ENCODE data around the gene MAD1L1.
"Not testable (repeated sequence)": the region's sequence is repeated elsewhere in the genome, so short reads cannot be mapped to it uniquely, and the experiment has no call there.

Gene MAD1L1

DNA sequence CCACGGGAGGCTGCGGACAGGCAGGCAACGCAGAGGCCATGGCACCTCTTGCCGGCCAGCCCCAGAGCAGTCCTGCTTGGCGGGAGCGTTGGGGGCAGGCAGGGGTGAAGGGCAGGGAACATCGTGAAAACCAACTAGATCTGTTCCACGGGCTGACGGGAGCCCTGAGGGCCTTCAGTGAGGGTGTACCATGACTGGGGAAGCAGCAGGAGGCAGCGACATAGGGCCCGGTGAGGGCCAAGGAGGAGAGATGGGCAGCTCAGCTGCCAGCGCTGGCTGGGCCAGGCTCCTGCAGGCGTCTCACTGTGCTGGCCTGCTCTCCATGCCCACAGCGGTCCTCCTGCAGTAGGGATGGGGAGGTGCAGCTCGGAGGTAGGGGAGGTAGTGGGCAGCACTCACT is 366.1 kb downstream of the MAD1L1 start:
- no peak for FAIRE-seq

DNA sequence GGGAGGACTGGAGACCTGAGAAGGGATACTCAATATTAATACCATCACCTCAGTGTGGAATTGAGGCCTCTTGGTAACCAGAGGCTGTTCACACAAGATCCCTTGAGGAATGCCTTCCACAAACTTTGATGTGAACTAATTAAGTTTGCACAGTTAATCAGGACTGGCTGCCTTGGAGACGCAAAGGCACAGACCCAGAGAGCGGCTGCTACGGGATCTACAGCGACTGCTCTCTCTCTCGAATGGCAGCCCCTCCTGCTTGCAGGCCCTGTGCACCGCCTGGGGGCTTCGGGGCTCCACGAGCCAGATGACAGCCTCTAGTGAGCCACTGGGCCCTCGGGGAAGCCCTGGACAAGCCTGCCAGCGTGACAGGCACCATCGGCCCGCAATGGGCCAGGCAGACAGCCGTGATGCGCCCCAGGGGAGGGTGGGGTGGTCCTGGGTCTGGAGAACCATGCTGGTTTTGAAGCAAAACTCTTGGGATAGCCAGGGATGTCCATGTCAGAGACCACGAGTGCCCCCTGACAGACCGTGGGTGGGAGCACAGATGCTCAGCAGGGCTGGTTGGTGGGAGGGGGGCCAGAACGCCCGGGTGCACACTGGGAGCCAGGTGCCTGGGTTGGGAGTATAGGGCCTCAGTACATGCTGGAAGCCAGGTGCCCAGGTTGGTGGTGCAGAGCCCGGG is 367.0 kb downstream of the MAD1L1 start:
- FAIRE-seq, result no peak

- FAIRE-seq, result no peak
These were observed 367.7 kb downstream of the MAD1L1 start for GRCh38 chr7:1865000-1865555.

DNA sequence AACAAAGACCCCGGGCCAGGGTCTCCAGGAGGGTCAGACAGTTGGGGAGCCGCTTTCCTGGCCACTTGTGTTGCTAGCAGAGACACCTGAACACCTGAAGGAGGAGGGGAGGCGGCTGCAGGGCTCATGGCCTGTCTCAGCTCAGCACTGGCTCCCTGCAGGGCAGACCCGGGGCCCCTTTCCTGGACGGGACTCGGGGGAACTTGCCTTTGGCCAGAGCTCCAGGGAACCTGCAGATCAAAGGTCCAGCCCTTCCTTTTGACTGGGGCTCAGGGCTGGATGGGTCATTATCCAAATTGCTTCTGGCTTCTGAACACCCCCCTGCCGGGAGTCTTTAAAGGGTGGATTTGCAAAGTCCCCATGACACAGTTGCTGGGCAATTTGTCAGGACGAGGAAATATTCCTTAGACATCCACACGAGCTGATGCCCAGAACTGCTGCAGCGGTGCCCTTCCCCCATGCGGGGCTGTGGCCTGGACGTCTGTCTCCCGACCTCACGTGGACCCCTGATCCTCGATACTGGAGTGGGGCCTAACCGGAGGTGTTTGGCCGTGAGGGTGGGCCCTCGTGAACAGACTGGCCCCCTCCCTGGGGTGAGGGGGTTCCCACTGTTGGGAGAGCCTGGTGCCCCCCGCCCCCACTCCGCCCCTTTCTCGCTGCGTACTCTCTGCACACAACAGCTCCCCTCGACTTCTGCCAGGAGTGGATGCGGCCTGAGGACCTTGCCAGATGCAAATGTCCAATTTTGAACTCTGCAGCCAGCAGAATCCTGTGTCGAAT is 368.4 kb downstream of the MAD1L1 start:
- FAIRE-seq, result no peak

DNA sequence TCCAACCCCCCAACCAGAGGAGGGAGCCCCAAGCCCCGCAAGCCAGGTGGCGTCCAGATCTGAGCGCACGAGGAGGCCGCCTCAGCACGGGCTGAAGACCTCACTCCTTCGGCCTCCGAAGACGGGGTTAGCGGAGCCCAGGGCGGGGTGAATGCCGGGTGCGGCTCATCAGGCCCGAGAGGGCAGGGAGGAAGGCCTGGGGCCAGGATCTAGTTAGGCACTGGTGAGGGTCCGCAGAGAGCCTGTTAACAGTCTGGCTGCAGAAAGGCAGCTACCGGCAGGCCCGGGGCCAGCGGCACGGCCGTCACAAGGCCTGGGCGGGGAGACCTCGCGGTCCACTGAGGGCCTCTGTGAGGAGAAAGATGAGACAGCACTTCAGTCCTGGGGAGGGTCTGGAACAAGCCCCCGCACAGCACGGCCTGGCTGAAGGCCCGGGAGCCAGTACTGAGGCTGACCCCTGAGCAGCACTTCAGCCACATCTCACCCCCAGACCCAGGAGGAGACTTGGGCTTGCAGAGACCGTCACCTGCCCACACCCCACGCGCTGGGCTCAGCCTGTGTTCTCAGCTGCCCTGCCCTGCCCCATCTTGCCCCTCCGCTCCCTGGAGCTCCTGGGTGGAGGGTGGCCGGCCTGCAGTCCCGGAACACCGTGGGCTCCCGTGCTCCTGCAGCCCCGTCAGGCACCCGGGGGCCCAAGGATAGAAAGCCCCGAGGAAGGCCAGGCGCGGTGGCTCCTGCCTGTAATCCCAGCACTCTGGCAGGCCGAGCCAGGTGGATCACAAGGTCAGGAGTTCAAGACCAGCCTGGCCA is 369.4 kb downstream of the MAD1L1 start:
- no peak for FAIRE-seq

- FAIRE-seq, result no peak
These were observed 370.2 kb downstream of the MAD1L1 start for GRCh38 chr7:1862560-1862959.

- FAIRE-seq, result no peak
These were observed 370.8 kb downstream of the MAD1L1 start for GRCh38 chr7:1861799-1862458.

DNA sequence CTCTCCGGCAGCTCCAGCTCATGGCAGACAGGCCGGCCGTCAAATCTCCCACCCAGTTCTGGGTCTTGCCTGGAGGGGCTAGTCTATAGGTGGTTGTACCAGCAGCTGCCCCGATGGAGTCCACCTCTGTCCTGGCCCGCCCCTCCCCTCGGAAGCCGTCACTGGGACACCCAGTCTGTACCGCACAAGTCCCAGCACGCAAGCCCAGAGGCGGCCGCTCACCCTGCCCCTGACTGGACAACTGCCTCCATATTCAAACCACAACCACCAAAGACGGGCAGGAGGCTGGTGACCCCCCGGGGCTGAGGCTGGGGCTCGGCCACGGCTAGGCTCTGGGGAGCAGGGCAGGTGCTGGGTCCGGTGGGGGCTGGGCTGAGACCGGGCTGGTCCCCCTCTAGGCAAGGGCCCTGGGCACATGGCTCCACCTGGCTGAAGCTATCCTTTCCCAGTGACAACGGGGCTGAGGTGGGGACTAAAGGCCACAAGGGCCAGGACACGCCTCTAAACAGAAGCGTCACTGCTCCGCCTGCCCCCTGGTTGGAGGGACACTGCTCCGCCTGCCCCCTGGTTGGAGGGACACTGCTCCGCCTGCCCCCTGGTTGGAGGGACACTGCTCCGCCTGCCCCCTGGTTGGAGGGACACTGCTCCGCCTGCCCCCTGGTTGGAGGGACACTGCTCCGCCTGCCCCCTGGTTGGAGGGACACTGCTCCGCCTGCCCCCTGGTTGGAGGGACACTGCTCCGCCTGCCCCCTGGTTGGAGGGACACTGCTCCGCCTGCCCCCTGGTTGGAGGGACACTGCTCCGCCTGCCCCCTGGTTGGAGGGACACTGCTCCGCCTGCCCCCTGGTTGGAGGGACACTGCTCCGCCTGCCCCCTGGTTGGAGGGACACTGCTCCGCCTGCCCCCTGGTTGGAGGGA is 371.6 kb downstream of the MAD1L1 start:
- FAIRE-seq, result not testable (repeated sequence)

GRCh38 chr7:1859266-1860035 is 373.3 kb downstream of the MAD1L1 start:
- FAIRE-seq, result no peak

- FAIRE-seq, result no peak
These were observed 374.1 kb downstream of the MAD1L1 start for GRCh38 chr7:1858435-1859265.

DNA sequence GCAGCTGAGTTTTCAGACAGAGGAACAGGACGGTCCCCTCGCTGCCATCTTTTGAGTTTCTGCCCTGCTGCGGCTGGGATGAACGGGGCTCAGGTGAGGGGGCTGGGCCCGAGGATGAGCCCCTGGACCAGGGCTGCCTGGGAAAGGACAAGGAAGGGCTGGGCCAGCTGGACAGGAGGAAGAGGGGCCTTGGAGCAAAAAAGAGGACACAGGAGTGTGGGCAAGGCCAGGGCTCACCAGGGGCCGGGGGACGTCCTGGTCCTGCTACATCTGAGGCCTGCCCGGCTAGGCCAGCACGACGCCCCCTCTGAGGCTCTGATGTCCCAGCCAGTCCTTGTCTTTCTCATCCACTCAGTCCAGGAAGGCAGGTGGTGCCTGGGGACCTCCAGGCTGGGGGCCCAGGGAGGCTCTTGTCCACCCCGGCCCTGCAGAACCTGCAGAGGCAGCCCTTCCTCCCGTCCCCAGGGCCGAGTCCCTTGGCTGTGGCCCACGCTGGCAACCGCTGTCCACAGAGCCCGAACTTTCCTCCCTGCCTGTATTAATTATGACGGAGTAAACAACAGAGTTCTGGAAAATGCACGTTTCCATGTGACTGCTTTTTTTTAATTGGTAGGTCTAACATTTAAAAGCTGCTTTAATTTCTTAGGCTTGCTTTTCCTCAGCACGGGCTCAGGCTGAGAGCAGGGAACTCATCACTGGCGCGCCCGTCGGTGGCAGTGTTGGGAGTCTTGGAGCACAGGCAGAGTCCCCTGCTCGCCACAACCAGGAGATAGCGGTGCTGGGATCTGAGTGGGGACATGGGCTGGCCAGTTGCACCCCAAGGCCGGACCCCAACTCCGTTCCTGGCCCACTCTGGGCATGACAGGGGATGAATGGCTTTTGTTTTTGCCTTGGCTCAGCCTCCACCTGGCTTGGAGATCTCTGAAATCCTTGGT is 375.0 kb downstream of the MAD1L1 start:
- FAIRE-seq, result no peak

- no peak for FAIRE-seq
These were observed 375.8 kb downstream of the MAD1L1 start for GRCh38 chr7:1856888-1857441.

DNA sequence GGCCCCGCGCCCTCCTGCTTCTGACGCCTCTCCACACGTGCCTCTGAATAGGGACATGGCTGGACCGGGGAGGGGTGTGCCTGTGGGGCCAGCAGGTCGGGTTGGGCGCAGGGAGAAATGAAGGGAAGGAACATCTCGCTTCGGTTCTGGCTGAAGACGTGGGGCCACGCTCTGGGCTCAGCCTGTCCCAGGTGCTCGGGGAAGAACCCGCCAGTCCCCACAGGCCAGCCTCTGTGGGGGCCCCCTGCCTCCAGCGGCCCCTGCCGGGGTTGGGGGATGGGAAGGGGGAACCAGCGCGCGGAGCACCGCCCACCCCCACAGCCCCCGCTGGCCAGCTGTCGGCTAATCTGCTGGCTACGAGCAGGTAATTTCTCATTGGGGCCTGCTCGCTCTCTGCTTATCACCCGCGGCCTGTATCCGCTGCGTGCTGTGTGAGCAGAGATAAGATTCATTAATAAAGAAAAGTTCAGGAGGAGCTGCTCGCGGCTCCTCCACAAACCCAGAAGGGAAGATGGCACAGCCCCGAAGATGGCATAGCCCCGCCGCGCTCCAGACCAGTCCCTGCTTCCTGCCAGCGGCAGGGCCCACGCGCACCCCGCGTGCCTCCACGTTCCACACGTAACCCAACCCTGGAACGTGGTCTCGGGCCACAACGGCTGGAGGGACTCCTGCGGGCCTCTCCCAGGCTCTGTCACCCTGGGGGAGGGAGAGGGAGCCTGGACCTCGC is 376.4 kb downstream of the MAD1L1 start:
- FAIRE-seq, result no peak

DNA sequence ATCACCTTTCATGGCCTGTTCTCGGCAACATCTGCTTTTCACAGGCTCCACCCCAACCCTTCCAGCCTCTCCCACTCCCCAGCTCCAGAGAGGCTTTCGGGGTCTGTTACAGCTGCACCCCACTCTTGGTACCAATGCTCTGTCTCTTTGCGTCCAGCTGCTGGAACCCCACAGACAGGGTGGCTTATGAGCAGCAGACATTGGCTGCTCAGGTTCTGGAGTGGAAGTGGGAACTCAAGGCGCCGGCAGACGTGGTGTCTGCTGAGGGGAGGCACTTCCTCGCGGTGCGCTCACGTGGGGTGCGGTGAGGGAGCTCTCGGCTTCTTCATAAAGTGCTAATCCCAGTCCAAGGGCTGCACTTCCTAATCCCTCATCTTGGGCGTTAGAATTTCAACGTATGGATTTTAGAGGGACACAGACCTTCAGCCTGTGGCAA is 377.0 kb downstream of the MAD1L1 start:
- no peak for FAIRE-seq

- no peak for FAIRE-seq
These were observed 377.6 kb downstream of the MAD1L1 start for GRCh38 chr7:1854866-1855724.

Data from TTC549 (cell line).